Posterior cingulate gyrus (tissue), 11 donors: ENCODE results near the gene GJB6.
A peak's percentile ranks its signal among the peaks of the same experiment; 100 is the strongest.

Source experiments
- DNase-seq, 10 donors: peaks; one replicate each; pipeline versions ENCODE4 v3.0.0 to v3.0.0-alpha.2; 2020 to 2021; ENCODE audit warnings: mixed read lengths in 3 of 10
- intact Hi-C: fragments of 100-400 bp; cut with DNase I; formaldehyde crosslinking; loops from one replicate; pipeline ENCODE4 v1.15.1; 2023

GJB6 gene

DNA sequence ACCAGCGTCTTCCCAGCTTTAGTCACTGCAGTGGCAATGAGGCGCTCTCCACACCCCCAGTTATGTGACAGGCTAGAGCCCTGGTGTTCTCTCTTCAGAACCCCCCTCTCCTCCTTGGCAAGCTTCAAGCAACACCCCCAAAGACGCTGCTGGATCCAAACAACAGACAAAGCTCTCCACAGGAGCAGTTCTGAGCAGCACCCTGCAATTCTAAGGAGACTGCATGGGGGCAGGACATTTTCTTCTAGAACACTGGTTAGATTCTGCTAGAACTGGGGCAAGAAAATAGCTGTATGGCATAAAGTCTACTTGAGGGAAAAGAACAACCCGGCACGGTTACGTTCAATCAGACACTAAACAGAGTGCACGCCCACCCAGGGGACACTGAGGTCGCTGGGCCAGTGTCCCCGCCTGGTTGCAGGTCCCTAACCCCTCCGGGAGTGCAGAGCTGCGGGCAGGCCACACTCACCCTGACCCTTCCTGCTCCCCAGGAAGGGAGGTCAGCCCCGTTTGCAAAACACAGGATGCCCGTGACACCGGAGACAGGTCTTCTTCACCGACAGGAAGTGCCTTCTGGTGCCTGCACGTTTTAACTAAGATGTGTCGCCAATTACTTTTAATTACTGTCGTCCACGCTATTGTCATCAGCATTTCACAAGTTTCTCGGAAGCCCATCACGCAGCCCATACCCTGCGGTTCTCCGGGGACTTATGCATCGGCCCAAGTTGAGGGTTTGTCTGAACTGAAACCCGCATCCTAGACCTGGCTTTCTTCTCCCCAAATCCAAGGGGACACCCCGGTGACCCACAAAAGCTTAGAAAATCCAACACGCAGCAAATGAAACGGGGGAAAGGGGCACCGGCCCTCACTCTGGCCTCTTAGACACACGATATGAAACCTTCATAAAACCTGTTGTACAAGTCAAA is 943 bp downstream of the GJB6 start:
- peak in 1 of 10 donors; percentile 20 for DNase-seq

DNA sequence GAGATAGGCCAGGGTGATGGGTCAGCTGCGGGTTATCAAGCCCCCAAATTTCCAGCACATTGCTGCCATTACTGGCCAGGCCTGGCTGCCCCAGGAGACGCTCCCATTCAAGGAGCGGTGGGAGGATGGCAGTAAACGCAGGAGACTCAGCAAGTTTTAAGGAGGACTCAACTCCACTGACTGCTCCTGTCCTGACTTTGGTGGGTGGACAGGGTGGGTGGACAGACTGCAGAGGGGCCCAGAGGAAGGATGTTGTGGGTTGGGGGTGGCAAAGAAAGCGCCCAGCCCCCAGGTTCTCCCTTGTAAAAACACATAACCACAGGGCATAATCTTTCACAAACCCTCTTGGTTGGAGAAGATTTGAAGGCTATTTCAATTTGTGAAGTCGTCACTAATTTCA is 4.4 kb downstream of the GJB6 start:
- intact Hi-C loops: no loop called here
- DNase-seq: no peak

More for the DNA sequence above, 943 bp downstream of the GJB6 start:
- intact Hi-C loops: no loop called here

DNA sequence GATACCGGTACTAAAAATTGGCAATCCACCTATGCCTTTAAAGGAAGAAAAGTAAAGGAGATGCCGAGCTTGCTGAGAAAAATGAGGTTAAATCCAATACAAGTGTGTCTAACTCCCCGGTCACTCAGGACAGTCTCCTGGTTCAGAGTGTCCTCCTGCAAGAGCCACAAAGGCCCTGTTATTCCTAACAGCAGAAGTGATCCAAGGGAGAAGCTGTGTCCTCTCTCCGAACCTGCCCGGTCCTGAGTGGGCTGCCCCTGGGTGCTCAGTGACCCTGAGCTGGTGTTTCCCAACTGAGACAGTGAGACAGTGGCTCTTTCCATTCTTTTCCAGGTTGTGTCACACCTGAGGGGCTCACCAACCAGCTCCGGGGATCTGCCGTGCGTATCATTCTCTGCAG is 4.8 kb downstream of the GJB6 start:
- intact Hi-C loops: no loop called here
- no peak for DNase-seq

DNA sequence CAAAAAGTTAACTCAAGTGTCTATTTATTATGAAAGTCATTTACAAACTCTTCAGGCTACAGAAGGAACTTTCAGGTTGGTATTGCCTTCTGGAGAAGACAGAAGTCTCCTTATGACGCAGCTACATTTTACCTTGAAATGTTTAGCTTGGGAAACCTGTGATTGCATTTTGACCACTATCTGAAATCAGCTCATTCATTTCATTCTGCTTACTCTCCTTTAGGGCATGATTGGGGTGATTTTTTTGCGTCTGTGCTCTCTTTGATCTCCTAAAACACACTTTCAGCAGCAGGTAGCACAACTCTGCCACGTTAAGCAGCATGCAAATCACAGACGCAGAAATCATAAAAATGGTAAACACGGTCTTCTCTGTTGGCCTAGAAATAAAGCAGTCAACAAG is 9.6 kb downstream of the GJB6 start:
- DNase-seq: no peak
- intact Hi-C loops: no loop called here

DNA sequence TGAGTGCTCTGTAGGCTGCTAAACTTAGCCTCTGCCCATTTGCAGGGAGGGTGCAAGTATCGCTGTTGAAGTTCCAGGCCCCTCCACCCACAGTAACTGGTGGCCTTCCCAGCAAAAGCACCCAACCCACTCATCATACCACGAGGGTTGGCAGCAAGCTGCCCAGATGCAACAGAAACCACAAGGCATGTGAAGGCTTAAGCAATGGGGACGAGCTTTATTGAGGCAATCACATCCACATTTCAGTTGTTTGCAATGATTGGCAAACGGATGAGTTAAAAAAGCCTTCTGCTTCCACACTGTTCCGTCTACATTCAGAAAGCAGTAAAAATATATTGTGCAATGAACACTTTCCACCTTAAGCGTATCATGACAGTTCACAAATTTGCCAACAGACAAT is 10.3 kb downstream of the GJB6 start:
- DNase-seq: no peak
- intact Hi-C loops: no loop called here

DNA sequence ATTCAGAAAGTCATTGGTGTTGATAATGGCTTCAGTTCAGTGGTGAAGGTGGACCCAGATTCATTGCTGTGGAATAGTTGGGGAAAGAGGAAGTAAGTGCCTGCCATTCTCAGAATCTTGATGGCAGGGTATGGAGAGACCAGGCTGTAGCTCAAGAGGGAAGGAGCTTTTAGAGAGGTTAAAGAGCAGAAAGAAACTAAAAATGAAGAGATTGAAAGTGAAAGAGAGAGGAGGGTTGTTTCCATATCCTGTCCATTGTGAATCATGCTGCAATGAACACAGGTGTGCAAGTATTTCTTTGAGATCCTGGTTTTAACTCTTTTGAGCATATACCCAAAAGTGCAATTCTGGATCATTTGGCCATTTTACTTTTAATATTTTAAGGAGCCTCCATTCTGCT is 12.5 kb downstream of the GJB6 start:
- intact Hi-C loops: no loop called here
- no peak for DNase-seq

DNA sequence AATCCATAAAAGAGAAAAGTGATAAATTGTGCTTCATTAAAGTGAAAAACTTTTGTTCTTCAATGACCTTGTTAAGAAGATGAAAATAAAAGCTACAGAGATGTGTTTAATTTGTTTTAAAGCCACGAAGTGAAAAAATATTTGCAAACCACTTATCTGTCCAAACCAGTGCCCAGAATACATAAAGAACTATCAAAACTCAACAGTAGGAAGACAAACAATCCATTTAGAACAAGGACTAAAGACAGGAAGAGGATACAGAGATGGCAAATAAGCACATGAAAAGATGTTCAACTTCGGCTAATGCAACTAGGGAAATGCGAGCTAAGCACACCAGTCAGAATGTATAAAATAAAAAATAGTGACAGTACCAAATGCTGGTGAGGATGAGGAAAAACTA is 15.0 kb downstream of the GJB6 start:
- intact Hi-C loops: no loop called here
- no peak for DNase-seq

DNA sequence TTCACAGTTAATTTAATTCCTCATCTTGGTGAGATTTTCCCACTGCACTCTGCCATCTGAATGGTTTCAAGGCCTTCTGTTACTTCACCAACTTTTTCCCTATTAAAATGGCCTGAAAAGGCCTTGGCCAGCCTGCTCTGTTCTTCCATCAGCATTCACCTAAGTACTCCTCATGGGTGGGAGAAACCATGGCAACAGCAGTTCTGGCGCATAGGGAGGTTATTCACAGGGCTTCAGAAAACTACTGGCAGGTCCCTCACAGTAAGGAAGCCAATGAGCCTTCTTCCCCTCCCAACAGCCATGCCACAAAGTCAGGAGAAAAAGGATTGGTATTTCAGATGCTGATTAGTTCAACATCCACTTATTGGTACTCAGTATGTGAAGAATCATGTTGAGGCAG is 22.2 kb downstream of the GJB6 start:
- intact Hi-C loops: no loop called here
- DNase-seq: no peak

DNA sequence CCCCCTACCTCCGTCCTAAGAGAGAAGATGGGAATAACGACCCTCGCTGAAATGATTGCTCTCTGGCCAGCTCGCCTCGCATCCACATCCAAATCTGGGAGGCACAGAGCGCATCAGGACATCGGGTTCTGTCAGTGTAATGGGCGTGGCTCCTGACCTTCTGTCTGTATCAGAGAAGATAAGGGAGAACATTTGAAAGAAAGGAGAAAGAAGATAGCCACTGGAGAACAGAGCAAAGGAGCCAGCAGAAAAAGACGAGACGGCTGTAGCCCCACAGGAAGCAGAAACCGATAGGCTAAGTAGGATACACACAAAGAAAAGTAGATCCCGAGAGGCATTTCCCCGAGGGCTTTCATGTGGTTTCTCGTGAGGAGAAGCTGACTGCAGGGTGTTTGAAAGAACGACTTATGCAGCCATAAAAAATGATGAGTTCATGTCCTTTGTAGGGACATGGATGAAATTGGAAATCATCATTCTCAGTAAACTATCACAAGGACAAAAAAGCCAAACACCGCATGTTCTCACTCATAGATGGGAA is 25.4 kb downstream of the GJB6 start:
- intact Hi-C loops: no loop called here
- DNase-seq: no peak

DNA sequence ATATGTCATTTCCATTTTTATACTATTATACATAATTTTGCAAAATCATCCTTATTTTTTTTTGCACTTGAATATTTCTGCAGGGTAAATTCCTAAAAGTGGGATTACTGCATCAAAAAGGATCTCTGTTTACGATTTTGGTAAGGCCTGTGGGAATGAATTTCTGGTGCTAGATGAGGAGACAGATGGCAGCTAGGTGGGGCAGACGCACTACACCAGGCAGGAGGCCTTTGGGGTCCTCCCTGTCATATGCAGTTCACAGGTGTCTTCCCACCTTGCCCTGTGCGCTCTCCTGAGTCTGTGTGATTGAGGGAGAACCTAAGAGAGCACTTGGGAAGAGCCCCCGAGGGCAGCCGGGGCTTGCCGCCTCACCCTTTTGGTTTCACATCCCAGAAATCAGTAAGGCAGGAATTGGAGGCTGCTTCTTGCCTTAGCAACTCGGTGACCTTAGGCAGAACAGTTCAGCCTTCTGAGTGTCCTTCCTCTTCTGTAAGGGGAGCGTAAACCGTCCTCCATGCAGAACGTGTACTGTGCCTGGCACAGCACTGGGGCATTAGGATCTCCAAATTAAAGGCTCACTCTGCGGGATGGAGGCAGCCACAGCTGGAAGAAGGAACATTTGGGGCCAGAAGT is 25.9 kb downstream of the GJB6 start:
- DNase-seq: no peak
- intact Hi-C loops: no loop called here

DNA sequence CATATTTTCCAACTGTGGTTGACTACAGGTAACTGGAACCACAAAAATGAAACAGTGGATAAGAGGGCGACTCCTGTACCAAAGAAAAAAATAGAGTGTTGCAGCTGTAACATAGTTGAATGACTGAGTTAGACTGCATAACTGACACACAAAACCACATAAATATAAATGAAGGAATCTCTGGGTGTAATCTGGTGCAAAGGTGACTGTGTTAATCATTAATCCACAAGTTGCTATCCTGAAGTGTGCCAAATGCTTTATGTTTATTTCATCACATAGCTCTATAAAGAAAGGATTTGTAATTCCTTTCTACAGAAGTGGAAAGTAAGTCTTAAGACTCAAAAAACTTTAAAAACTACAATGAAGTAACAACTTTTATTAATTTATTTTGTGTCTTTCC is 33.3 kb downstream of the GJB6 start:
- DNase-seq: no peak
- intact Hi-C loops: loop anchor here (5.0 kb wide), 1 partner anchor 724 kb away; no protein-coding TSS in a partner anchor

DNA sequence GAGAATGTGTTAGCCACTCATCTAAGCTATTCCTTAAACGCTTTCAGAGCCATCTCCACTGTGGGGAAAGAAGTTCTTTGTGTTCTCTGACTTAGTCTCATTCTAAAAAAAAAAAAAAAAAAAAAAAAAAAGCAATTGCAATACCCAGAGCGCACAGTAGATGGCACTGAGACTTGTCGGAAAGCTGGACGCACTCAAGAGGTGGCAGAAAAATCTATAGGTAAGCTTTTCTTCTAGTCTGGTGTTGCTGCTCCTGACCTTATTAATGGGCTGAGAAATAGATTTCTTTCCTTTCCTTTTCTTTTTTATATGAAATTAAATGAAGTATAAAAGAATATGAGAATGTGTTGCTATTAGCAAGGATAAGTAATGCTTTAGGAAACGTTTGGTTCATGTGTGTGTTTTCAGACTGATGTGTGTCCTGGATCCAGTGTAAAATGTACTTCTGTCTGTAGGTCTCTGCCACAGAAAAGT is 34.7 kb downstream of the GJB6 start:
- DNase-seq: no peak
- intact Hi-C loops: loop anchor here (5.0 kb wide), 1 partner anchor 725 kb away; no protein-coding TSS in a partner anchor

DNA sequence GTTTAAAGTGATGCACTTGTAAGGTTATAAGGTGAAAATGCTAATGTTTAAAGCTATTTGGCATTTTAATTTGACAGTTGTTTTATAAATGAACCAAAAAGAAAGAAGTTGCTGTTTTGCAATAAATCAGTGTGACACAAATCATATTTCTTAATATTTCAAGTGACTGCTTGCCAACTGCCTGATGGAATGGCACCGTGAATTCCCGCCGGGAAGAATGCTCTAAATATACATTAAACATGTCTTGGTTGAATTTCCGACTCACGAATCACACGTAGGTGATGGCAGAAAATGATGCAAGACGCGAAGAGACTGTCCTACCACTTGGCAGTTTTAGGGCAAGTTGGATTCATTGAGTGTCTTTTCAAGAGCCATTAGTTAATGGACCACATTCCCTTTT is 36.3 kb downstream of the GJB6 start:
- no peak for DNase-seq
- intact Hi-C loops: loop anchor here (5.0 kb wide), 1 partner anchor 726 kb away; no protein-coding TSS in a partner anchor

DNA sequence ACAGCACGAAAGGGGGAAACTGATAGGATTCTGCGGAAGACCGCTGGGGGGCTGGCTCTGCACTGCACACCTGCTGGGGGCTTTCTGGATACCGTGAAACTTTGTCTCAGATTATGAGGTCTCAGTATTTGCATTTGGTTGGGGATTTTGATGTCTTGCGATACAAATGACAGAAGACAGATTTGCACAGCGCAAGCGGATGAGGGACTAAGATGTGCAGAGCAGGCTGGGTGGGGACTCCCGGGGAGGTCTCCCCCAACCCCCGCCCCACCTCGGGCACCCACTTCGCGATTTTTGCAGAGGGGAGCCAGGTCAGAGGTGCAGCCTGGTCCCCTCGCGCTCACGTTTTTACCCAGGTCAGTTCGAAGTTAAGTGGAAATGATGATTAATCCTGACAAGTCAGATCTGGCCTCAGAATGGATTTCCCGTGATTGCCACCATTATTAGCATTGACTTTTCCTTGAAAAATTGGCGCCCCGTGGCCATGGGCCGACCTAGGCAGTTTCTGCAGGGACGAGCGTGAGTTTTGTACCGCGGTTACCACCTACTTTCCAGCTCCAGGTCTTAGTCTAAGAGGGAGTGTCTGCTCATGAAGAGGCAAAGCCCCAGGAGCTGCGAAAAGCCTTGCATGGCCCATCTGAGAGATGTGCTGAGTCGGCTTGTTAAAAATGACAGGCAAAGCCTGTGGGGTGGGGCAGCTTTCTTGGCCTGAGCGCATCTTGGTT is 38.0 kb downstream of the GJB6 start:
- DNase-seq: no peak

DNA sequence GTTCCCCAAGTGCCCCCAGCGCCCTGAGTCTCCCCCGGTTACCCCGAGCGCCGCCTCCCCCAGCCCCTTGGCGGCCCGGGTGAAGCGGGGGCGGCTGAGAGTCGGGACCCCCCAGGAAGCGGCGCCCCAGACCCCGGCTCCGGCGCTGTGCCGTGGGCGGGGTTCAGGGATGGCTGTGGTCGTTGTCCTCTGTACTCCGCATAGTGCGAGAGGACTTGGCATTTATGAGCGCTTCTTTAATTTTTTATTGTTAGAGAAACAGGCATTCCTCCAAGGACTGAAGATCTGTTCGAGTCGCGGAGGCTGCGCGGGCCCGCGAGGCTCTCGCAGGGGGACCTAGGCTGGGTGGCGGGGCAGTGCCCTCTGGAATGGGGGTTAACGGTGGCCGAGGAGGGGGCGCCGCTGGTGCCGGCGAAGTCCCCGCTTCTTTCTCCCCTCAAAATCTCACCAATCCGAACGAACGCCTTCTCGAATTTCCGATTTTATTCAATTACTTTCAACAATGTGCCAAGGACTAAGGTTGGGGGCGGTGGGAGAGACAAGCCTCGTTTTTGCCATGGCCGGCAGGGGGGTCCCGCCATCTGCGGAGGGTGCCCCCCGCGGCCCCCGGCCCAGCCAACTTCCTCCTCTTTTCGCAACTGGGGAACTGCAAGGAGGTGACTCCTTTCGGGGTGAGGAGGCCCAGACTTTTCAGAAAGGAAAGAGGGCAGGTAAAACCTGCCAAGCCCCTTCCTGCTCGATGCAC is 38.8 kb downstream of the GJB6 start:
- intact Hi-C loops: no loop called here
- no peak for DNase-seq

More for the DNA sequence above, 38.0 kb downstream of the GJB6 start:
- intact Hi-C loops: no loop called here

DNA sequence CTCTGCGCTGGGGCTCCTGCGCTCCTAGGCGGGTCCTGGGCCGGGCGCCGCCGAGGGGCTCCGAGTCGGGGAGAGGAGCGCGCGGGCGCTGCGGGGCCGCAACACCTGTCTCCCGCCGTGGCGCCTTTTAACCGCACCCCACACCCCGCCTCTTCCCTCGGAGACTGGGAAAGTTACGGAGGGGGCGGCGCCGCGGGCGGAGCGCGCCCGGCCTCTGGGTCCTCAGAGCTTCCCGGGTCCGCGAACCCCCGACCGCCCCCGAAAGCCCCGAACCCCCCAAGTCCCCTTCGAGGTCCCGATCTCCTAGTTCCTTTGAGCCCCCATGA is 39.3 kb downstream of the GJB6 start, which contains the start of gene GJB2:
TSS of gene GJB2 (minus strand) at position 103 of the 326 bp plus-strand sequence. CDS start 3,357 bp downstream, outside the sequence.
- DNase-seq: no peak
- intact Hi-C loops: no loop called here

DNA sequence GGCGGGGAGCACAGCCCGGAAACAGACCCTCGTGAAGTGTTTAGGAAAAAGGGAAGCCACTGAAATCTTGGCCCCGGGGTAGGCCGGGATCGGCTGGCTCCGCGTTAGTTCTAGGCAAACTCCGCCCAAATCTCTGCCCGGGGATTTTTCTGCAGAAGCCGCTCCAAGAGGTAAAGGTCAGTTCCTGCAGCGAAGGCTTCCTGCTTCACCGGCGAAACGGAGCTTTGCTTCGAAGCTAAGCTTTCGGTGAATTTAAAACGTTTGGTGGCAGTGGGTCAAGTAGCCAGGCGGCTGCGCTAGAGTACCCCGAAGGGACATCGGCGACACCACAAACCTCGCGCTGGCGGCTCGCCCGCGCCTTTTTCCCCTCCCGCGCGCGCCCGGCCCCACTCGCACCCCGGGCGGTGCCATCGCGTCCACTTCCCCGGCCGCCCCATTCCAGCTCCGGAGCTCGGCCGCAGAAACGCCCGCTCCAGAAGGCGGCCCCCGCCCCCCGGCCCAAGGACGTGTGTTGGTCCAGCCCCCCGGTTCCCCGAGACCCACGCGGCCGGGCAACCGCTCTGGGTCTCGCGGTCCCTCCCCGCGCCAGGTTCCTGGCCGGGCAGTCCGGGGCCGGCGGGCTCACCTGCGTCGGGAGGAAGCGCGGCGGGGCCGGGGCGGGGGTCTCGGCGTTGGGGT is 39.8 kb downstream of the GJB6 start:
- no peak for DNase-seq
- intact Hi-C loops: no loop called here

DNA sequence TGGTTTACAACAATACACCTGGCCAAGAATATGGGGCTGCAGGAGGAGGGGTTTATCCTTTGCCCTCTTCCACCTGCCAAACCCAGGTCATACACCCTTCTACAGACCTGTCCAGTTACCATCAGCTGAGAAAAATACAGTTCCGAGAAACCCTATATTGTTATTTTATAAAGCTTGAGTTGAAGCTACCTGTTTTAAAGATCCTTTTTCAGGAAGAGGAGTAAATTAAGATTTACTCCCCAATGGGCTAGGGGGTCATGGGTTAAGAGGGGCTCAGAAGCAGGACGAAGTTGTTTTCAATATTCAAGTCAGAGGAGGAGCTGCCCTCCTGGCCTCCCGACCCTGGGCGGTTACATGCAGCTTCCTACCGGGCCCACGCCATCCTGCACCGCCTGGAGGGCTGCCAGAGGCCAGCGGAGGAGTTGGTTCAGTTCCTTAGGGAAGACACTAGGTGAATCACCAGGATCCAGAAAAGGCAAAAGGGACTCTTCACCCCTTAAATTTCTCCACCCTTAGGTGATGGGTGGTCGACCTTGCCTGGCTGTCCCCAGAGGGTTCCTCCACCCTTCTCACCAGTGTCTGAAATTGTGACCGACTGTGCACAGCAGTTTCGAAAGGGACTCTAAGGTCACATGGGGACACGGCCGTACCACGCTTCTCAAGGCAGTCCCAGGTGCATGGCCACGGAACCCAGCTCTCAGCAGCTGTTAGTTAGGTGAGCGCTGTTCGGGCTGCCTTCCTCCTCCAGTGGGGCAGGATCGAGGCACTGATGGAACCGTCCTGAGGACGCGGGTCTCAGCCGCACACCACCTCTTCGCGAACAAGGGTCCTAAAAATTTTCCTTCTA is 40.6 kb downstream of the GJB6 start:
- no peak for DNase-seq
- intact Hi-C loops: no loop called here
